Endothelial cell of umbilical vein (primary cell): Measurements from ENCODE around the gene DLEU7. TPM values are rescaled to one million over a fixed set of nuclear protein-coding genes. Genes with fewer than 3 reads are reported as not detected.

Experiments
- BruUV-seq: library from RNA; stranded (reverse); fragments of 400-500 nt; replicated peaks from 2 replicates; lab custom pipeline; 2021; lab: Mats Ljungman, UMichigan
- CTCF ChIA-PET: fragments of 300-600, 350-600 bp; sonication (Branson Sonifier 250); formaldehyde crosslinking; loops from one replicate; lab custom pipeline; 2021; ENCODE audit warnings: antibody characterized with exemption, inconsistent platforms; lab: Charles Lee
- POLR2A ChIA-PET: fragments of 300-600, 350-600 bp; sonication (Branson Sonifier 250); formaldehyde crosslinking; loops from one replicate; lab custom pipeline; 2021; ENCODE audit warnings: antibody characterized with exemption, inconsistent platforms; lab: Charles Lee
- DNase-seq: peaks from one replicate; pipeline ENCODE4 v3.0.0-alpha.2; 2011; ENCODE audit warnings: low read depth, low spot score
- FAIRE-seq: peaks from 2 replicates; lab custom pipeline; 2011; peaks lifted over from hg19 to GRCh38; lab: Jason Lieb, UNC
- H2AFZ ChIP-seq: 2 replicates; pipeline ENCODE4 v1.6.0; 2012; ENCODE audit warnings: low read depth, low read length, control low read depth, inconsistent platforms
- H3K27ac ChIP-seq: 2 replicates; pipeline ENCODE4 v1.5.1; 2011; ENCODE audit warnings: low read depth, mild to moderate bottlenecking, control low read depth, low read length, moderate library complexity; ENCODE audit not compliant: insufficient read depth
- H3K27me3 ChIP-seq, 2 experiments: 2 replicates each; pipeline versions ENCODE4 v1.6.0 to v1.6.1; 2011; ENCODE audit warnings: low read length in 2 of 2, mixed read lengths in 1 of 2; ENCODE audit not compliant: control insufficient read depth in 2 of 2, insufficient read depth in 2 of 2
- H3K36me3 ChIP-seq, 2 experiments: 2 replicates in 1 of 2; 3 replicates in 1 of 2; pipeline ENCODE4 v1.5.1; 2011; ENCODE audit warnings: low read length in 2 of 2, mild to moderate bottlenecking in 1 of 2, moderate library complexity in 1 of 2; ENCODE audit not compliant: control insufficient read depth in 2 of 2, insufficient read depth in 2 of 2; ENCODE audit errors: extremely low read depth in 1 of 2
- H3K4me1 ChIP-seq: 3 replicates; pipeline ENCODE4 v1.5.1; 2011; ENCODE audit warnings: mild to moderate bottlenecking, low read length; ENCODE audit not compliant: control insufficient read depth, insufficient read depth; ENCODE audit errors: extremely low read depth
- H3K4me2 ChIP-seq: 2 replicates; pipeline ENCODE4 v1.6.1; 2011; ENCODE audit warnings: low read length, control low read depth, mixed read lengths; ENCODE audit not compliant: insufficient read depth
- H3K4me3 ChIP-seq, 3 experiments: fragments of 200-600 bp in 1 of 3; sonication (generic), shearing (Covaris generic) in 1 of 3; replicated peaks in 1 of 3; 2 replicates each; pipeline ENCODE4 v1.5.1; 2011 to 2016; ENCODE audit warnings: control low read depth in 3 of 3, low read length in 3 of 3, mild to moderate bottlenecking in 2 of 3, inconsistent platforms in 1 of 3, low read depth in 1 of 3, moderate library complexity in 1 of 3; ENCODE audit not compliant: insufficient read depth in 1 of 3
- H3K79me2 ChIP-seq: 2 replicates; pipeline ENCODE4 v1.6.0; 2012; ENCODE audit warnings: low read length, inconsistent platforms; ENCODE audit not compliant: control insufficient read depth, insufficient read depth
- H3K9ac ChIP-seq: replicated peaks from 2 replicates; pipeline ENCODE3; 2011; ENCODE audit warnings: low read length, control low read depth; ENCODE audit not compliant: insufficient read depth; ENCODE audit errors: extremely low read depth
- H3K9me1 ChIP-seq: replicated peaks from 3 replicates; pipeline ENCODE4 v1.6.0; 2011; ENCODE audit warnings: mild to moderate bottlenecking, low read length; ENCODE audit not compliant: control insufficient read depth, insufficient read depth; ENCODE audit errors: extremely low read depth
- H3K9me3 ChIP-seq: replicated peaks from 2 replicates; pipeline ENCODE4 v1.5.1; 2012; ENCODE audit warnings: low read length, inconsistent platforms; ENCODE audit not compliant: control insufficient read depth, insufficient read depth
- H4K20me1 ChIP-seq: replicated peaks from 2 replicates; pipeline ENCODE3; 2011; ENCODE audit warnings: mild to moderate bottlenecking, low read length; ENCODE audit not compliant: control insufficient read depth, insufficient read depth; ENCODE audit errors: extremely low read depth
- CTCF ChIP-seq, 2 donors: IDR thresholded peaks; 1 replicate in 1 of 2; 2 replicates in 1 of 2; pipeline ENCODE4 v1.5.1; 2011; ENCODE audit warnings: low read length in 2 of 2, mild to moderate bottlenecking in 2 of 2, moderate library complexity in 2 of 2, control low read depth in 1 of 2, inconsistent platforms in 1 of 2, low read depth in 1 of 2; ENCODE audit not compliant: insufficient read depth in 1 of 2; ENCODE audit errors: extremely low read depth in 1 of 2
- EZH2 ChIP-seq: IDR thresholded peaks from 2 replicates; pipeline ENCODE4 v1.6.1; 2012; ENCODE audit warnings: borderline replicate concordance, low read depth, mild to moderate bottlenecking, moderate library complexity, low read length, inconsistent platforms; ENCODE audit not compliant: severe bottlenecking
- FOS ChIP-seq: IDR thresholded peaks from 2 replicates; pipeline ENCODE4 v1.6.1; 2011; ENCODE audit warnings: mild to moderate bottlenecking, low read length, moderate library complexity, borderline replicate concordance; ENCODE audit not compliant: insufficient read depth
- GATA2 ChIP-seq: IDR thresholded peaks from 2 replicates; pipeline ENCODE4 v1.7.0; 2011; ENCODE audit warnings: low read depth, mild to moderate bottlenecking, moderate library complexity, mixed read lengths, low read length; ENCODE audit not compliant: insufficient read length, insufficient read depth
- JUN ChIP-seq: IDR thresholded peaks from 2 replicates; pipeline ENCODE4 v1.6.1; 2011; ENCODE audit warnings: borderline replicate concordance, low read depth; ENCODE audit not compliant: insufficient read length, insufficient read depth
- MYC ChIP-seq: IDR thresholded peaks from one replicate; pipeline ENCODE4 v1.6.1; 2011; ENCODE audit warnings: mild to moderate bottlenecking, low read depth, low read length
- POLR2A ChIP-seq: IDR thresholded peaks from 2 replicates; pipeline ENCODE4 v1.6.1; 2012; ENCODE audit warnings: low read depth, mild to moderate bottlenecking, control low read depth, low read length
- POLR2AphosphoS5 ChIP-seq: IDR thresholded peaks from 2 replicates; pipeline ENCODE4 v1.6.1; 2012; ENCODE audit warnings: low read depth, mild to moderate bottlenecking, control low read depth, low read length, moderate library complexity; ENCODE audit not compliant: insufficient read depth
- dilution Hi-C: fragments of 300-500 bp; cut with MboI; formaldehyde crosslinking; loops from one replicate; pipeline ENCODE4 v1.15.0; 2019; ENCODE audit warnings: low sequenced_read_pairs; ENCODE audit not compliant: extremely low pct_ligation_motif_present
- intact Hi-C: fragments of 100-400 bp; cut with micrococcal nuclease; formaldehyde crosslinking; loops from one replicate; pipeline ENCODE4 v1.10.0; 2022
- polyA plus RNA-seq, 4 experiments: library from polyadenylated mRNA; depleted of rRNA in 3 of 4; stranded (reverse) in 3 of 4; unstranded in 1 of 4; fragments of >200 nt; gene quantifications; 2 replicates each; pipeline versions ENCODE4 v1.2.1 to v1.2.3, GENCODE V29; 2011 to 2012; ENCODE audit warnings: missing spikeins in 1 of 4
- total RNA-seq: library from RNA; stranded (reverse); gene quantifications from 2 replicates; pipeline ENCODE4 v1.2.3, GENCODE V29; 2021
- TF ChIP-seq, protein P1 (sequence below): IDR thresholded peaks from 2 replicates; pipeline ENCODE4 v1.6.1; 2011; ENCODE audit not compliant: insufficient read depth, insufficient read length

DLEU7 gene
- total and polyA plus RNA-seq, 2 donors (not counting 3 experiments of a cell fraction or from before 2014, with no cell fraction given) = not detected

DNA sequence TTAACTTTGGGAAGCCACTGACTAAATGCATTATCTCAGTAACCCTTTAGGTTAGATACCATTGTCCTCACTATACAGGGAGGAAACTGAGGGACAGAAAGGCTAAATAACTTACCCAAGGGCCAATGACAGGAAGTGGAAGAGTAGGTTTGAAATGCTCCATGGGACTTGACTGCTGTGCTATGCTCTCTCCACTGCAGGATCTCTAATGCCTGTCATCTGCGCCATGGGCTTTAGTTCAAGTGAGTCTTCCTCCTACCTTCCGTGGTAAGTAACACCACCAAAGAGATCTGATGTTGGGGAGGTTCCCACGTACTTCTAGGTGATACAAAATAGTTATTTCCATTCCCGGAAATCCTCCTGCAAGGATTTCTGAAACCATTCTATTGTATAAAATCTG is 3.7 kb downstream of the DLEU7 start:
- Histone ChIP-seq H3K36me3 (no peaks in the 10 kb centered on the region), H3K4me2 (no peak overlapping the region), H3K27me3 (peaks cover 23 to 34% of the 10 kb centered on the region in 2 experiments), H3K9me1 (no peaks in the 10 kb centered on the region), H3K4me3 (no peak overlapping the region), H3K9ac (no peak overlapping the region), H4K20me1 (no peaks in the 10 kb centered on the region), H3K9me3 (no peaks in the 10 kb centered on the region), H3K79me2 (no peaks in the 10 kb centered on the region), H3K27ac (no peak overlapping the region), H3K4me1 (no peaks in the 10 kb centered on the region), H2AFZ (no peak overlapping the region)
- POLR2A ChIA-PET = no interaction called here
- FAIRE-seq (no peak), DNase-seq (no peak)
- intact Hi-C loops = no loop called here
- dilution Hi-C loops = no loop called here
- CTCF ChIA-PET = no interaction called here
- TF ChIP-seq MYC = no peak
- TF ChIP-seq FOS = no peak
- TF ChIP-seq, protein P1, sequence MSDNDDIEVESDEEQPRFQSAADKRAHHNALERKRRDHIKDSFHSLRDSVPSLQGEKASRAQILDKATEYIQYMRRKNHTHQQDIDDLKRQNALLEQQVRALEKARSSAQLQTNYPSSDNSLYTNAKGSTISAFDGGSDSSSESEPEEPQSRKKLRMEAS = no peak
- no peak for TF ChIP-seq GATA2
- no peak for TF ChIP-seq POLR2A
- TF ChIP-seq POLR2AphosphoS5 = no peak
- TF ChIP-seq CTCF (IDR thresholded peaks at IDR 0.05; ENCODE audit: extremely low read depth in 1 of 2, insufficient read depth in 1 of 2, low read depth in 1 of 2, low read length in 2 of 2) = no peak
- no peak for TF ChIP-seq JUN
- no peak for TF ChIP-seq EZH2
- no TSS peak for BruUV-seq
